ENCODE data around the gene TRABD.

DNA sequence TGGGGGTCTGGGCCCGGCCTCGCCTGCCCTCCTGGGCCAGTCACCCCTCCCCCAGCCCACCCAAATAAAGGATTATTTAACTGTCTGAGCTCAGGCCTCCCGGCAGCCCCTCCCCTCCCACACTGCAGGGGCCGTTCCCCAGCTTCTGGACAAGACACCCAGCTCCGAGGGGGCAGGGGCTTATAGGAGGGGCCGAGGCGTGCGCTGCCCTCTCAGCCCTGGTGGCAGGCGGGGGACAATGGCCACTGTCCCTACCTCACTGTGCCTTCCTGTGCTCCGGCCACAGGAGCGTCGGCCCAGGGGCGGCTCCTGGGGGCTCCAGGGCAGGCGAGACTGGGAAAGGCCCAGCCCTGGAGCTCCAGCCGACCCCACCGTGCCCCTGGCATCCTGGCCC is 12.9 kb downstream of the TRABD start:
- TF ChIP-seq POLR2A (IDR thresholded peaks at IDR 0.05; ENCODE audit: low read length) (no peak), GATA1 (IDR thresholded peaks at IDR 0.05; ENCODE audit: low read depth, low read length) (no peak)

All from erythroblast (primary cell).